GM19239 (cell line): ENCODE results near the gene NOTCH1.

Source experiments
- DNase-seq: peaks from one replicate; pipeline ENCODE4 v3.0.0; 2011; ENCODE audit warnings: low spot score; ENCODE audit not compliant: insufficient read length
- FAIRE-seq: peaks from 2 replicates; lab custom pipeline; 2011; peaks lifted over from hg19 to GRCh38; lab: Jason Lieb, UNC

The NOTCH1 gene

DNA sequence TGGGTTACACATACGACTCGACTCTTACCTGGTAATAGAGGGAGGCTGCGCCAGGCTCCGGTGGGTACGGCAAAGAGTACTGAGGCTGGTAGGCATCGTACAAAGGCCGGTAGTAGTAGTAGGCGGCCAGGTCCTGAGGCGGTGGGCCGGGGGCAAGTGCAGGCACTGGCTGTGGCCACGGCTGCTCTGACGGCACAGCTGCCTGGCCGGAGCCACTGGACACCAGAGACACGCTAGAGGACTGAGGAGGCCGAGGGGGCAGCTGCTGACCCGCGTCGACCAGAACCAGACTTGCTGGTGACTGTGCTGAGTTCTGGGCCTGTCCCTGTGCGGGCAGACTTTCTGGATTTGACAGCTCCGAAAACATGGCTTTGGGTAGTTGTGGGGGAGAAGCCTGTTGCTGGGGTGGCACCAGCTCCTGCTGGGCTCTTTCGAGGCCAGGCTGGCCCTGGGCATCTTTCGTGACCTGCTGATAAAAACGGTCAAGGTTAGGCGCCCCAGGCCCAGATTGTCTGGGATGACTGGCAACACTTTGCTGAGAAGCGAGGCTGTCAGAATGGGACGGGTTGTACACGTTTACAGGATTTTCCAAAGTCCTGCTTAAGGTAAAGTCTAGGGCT, 71.7 kb downstream of the NOTCH1 start:
- FAIRE-seq (no peak), DNase-seq (no peak)

DNA sequence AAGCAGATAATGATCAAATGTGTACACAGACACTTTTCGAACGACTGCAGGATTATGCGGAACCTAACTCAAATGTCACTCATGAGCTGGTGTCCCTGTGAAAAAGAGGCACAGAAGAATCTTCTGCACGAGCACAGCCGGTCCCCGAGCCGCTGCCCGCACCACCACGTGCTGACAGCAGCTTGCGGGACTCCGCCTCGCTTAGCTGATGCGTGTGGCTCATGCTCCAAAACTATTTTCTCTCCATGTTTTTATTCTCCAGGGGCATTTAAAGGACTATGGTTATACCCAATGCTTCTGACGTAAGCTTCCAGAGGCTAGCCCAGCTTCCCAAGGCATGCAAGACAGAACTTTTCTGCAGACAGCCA, 72.5 kb downstream of the NOTCH1 start:
- no peak for DNase-seq
- no peak for FAIRE-seq

DNA sequence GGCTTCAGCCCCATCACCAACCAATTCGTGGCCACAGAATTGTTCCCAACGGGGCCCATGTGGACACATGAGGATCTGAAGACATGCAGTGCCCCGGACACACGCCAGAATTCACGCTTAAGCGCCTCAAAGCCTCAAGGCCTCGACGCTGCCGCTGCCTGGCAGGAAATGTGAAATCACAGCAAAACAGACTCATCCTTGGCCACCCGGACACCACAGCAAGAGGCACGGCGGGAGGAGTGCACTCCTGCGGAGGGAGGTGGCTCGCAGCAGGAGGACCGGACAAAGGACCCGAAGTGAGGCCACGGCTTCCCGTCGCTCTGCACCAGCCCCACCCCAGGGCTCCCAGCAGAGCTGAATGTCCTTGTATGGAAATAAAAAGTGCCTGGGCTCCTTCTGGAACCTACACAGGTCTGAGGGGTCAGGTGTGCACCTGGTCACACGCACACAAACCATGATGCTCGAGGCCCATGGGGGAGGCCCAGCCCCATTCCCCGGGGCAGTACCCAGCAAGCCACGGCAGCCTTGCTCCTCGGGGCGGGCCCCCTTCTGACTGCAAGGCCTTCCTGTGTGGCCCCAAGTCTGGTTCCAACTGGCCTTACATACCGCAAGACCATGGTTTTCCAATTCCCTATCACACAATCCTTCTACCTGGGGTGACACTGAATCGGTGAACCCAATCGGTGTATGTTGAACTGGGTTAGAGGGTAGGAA, 73.1 kb downstream of the NOTCH1 start:
- DNase-seq (no peak), FAIRE-seq (no peak)

DNA sequence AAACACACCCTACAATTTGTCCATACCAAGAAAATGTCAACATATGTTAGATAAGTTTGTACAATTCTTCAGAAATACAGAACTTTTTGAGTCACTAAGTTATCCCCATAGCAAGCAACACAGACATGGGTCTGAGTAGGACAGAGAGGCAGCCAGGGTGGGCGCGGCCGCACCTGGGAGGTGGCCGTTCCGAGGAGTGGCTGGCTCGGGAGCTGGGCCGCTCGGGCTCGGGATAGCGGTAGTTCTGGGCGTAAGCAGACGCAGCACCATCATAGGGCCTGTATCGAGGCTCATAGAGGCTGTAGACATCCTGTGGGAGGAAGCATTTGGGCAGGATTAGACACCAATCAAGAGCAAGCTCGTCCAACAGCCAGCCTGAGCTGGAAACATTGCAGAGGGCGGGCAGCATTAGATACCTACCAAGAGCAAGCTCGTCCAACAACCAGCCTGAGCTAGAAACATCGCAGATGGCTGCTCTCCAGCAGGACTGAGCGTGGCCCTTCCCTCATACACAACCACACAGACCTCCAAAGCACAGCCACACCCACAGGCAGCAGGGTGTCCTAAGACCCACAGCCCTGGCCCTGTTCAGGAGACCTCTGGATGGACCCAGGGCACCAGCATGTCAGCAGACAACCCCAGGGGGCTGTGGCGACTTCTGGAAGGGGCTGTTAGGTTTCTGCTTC, 73.9 kb downstream of the NOTCH1 start:
- no peak for FAIRE-seq
- no peak for DNase-seq

DNA sequence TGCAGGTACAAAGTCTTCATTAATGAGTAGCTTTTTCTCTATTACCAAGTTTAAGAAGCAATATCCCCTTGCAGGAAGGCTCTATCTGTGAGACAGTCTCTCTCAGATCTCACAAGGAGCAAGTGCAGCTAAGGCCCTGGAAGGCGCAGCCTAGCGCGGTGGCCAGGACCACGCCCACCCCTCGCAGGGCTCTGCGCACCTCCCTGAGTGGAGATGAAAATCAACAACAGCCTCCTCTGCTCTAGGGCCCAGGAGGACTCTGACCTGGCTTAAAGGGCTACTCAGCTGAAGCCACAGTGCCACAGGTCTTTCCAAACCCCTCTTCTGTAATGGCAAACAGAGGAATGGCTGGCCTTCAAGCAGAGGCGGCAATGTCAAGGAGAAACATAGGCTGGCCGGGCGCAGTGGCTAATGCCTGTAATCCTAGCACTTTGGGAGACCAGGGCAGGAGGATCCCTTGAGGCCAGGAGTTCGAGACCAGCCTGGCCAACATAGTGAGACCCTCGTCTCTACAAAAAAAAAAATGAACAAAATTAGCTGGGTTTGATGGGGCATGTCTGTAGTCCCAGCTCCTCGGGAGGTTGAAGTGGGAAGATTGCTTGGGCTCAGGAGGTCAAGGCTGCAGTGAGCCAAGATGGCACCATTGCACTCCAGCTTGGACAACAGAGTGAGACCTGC, 74.9 kb downstream of the NOTCH1 start:
- FAIRE-seq (no peak), DNase-seq (no peak)

DNA sequence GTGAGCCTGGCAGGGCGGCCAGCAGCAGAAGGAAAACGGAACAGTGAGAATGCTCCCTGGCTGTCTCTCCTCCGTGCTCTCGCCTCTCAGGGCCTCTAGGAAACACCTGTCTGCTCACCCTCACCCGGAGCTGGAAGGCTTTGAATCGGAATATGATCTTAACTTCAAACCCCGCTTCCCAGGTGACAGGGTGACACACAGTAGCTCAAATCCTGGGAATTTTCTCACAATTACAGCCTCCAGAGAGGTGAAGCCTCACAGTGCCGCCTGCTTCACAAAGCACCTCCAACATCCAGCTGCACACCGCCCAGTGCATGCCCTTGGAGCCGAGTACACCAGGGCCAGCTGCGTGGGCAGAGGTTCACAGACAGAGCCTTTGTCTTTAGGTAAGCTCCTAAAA, 75.5 kb downstream of the NOTCH1 start:
- FAIRE-seq (no peak), DNase-seq (no peak)

DNA sequence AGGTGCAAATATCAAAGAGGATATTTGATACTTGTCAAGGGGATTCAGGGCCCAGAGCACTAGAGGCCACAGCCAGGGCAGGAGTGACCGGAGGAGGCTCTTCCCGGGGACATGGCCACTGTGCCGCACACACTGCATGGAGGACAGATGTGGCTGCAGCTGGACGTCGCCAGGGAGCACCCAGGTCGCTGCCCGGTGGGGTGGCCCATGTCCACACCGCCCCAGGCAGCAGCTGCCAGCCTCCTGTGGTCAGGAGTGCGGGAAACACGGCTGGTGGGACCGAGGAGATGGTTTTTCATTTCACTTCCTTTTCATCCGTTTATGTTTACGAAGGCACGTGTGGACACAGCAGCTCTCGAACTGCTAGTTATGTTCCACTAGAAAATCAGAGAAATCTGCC, 78.1 kb downstream of the NOTCH1 start:
- DNase-seq (no peak), FAIRE-seq (no peak)

DNA sequence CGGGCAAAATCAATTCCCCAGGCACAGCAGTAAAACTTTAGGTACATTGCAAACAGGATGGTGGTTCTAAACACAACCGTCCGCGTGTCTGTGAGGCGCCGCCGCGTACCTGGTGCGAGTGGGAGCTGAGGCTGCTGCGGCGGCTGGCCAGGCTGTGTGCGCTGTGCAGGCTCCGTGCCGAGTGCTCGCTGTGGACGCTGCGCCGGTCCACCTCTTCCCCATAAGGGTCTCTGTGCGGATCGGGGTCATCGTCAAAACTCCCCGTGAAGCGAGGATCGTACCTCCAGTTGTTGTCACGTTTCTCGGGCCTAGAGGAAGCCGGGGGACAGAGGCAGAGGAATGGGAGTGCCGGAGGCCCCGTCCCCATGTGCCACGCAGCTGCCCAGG, 79.7 kb downstream of the NOTCH1 start:
- DNase-seq: no peak
- no peak for FAIRE-seq

DNA sequence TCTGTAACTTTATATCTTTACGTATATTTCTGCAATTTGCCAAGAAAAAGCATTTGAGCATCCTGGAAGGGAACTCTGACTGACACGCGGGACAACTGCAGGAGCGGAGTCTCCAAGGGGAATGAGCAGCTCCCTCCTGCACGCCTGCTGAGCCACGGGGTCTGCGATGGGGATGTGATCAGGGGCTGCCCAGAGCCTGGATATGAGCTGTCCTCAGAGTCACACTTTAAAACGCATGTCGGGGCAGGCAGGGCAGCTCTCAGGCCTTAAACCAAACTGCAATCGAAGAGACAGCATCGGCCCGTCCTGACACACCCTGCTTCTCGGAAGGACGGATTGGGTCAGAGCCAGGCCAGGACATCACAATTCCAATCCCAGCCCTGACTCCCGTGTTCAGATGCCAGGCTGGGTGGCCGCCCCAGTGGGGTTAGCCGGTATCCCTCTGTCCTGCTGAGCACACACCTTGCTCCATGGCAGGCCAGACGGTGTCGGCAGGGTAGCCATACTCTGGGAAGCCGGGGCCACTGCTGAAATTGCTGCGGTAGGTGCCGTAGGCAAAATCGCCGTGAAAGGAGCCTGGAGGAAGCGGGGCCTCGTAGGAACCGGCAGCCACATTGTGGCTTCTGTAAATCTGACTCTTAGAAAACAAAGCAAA, 80.2 kb downstream of the NOTCH1 start:
- no peak for DNase-seq
- no peak for FAIRE-seq

DNA sequence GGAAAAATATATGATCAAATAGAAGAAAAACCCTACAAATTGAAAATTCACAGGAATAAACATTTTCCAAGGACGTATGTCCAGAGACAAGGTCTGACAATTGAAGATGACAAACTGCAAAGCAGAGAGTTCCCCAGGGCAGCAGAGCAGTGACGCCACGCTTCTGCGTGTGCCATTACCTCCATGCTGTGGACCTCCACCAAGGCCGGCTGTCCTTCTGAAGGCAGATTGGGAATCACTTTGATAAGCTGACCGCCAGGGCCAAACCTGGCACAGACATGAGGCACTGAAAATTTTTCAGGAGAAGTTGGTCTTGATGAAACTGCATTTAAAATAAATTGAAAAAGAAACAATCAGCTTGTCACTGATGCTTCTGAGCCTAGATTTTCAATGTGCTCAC, 81.6 kb downstream of the NOTCH1 start:
- DNase-seq (no peak), FAIRE-seq (no peak)

DNA sequence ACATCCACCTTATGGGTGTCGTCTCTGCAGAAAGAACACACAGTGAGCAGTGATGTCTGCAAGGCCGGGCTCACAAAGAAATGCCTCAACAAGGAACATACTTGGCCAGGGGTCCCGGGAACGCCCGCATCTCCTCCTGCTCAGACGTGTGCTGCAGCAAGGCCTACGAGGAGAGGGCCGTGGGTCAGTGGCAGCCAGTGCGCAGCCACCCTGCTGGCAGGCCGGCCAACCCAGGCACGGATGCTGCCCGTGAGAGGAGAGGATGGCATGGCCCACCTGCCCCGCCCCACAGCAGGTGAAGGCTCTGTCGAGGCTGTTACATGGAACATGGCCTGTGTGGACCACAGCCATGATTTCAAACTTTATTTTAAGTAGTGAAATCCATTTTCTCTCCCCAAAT, 82.3 kb downstream of the NOTCH1 start:
- no peak for FAIRE-seq
- DNase-seq: no peak

DNA sequence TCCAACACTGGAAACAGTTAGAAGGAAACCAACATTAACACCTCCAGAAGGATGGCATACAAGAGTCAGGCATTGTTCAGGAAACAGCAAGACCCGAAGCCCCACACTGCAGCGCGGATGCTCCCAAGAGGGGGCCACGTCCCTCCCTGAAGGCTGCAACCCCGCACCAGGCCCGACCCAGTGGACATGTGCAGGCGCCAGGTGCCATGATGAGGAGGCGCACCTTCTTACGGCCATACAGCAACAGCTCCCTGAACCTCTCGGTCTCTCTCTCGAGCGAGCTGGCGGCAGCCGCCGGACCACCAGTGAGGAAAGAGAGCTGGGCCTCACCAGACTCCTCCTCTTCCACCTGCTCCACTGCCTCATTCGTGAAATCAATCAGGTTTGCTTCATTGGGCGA, 83.2 kb downstream of the NOTCH1 start:
- FAIRE-seq (no peak), DNase-seq (no peak)

DNA sequence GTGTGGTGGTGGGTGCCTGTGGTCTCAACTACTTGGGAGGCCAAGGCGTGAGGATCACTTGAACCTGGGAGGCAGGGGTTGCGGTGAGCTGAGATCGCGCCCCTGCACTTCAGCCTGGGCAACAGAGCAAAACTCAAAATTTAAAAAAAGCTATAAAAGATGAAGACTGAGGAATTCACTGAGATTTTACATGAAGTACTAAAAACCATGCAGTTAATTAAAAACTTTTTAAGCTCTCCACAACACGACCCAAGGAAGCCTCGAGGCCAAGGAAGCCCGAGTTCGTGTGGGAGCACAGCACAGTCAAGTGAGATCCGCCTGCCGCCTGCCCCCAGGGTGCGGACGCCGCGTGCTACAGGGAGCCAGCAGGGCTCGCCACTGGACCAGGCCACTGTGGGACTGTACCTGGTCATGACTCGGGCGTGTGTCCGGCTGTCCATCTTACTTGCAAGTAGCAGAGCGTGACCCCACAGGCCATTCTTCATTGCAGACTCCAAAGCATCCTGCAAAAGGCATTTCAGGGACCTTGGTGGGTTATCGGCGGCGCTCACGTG, 85.0 kb downstream of the NOTCH1 start:
- no peak for FAIRE-seq
- DNase-seq: no peak

DNA sequence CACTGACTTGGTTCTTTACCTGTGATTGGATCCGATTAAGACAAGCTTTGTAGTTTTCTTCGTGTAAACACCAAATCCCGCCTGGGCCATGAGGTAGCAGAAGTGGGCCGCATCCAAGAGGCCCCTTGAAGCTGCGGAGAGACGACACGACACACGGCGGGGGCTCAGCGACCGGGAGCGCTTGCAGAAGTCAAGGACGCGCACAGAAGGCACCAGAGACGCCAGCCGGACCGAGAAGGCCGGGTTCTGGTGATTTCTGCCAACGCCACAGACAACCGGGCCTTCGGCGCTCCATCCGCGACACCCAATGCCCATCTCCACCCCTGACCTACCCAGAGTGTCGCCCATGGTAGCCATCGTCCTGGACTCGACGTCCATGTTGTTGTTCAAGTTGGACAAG, 86.4 kb downstream of the NOTCH1 start:
- FAIRE-seq (no peak), DNase-seq (no peak)

DNA sequence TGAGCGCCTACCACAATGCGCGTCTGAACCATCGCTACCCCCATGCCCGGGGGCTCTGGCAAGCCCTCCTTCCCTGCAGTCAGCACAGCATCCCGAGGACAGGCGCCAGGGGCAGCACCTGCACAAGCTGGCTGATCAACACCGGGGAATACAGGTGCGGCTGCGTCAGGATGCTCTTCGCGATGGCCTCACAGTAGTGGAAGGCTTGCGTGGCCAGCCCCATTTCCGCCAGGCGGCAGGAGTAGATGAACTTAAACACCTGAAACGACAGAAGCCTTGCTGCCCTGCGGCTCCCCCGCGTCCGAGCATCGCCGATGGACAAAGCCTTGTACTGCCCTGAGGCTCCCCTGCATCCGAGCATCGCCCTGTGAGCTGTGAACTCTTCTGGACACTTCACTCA, 88.5 kb downstream of the NOTCH1 start:
- FAIRE-seq (no peak), DNase-seq (no peak)

DNA sequence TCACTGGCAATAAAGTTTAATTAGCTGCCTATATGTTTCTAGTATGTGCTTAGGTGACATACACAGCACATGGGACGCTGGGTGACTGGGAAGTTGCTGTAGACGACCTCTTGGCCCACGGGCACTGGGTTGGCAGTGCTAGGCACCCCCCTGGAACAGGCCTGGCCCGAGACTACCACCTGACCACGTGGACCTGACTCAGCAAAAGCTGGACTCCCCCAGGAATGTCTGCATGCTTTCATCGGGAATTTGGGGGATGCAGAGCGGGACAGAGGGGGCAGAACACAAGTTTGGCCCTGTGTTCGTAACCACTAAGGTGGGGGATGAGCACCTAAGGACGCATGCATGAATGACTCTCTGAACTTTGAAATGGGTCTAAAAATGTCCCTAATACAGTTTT, 89.6 kb downstream of the NOTCH1 start:
- no peak for FAIRE-seq

DNA sequence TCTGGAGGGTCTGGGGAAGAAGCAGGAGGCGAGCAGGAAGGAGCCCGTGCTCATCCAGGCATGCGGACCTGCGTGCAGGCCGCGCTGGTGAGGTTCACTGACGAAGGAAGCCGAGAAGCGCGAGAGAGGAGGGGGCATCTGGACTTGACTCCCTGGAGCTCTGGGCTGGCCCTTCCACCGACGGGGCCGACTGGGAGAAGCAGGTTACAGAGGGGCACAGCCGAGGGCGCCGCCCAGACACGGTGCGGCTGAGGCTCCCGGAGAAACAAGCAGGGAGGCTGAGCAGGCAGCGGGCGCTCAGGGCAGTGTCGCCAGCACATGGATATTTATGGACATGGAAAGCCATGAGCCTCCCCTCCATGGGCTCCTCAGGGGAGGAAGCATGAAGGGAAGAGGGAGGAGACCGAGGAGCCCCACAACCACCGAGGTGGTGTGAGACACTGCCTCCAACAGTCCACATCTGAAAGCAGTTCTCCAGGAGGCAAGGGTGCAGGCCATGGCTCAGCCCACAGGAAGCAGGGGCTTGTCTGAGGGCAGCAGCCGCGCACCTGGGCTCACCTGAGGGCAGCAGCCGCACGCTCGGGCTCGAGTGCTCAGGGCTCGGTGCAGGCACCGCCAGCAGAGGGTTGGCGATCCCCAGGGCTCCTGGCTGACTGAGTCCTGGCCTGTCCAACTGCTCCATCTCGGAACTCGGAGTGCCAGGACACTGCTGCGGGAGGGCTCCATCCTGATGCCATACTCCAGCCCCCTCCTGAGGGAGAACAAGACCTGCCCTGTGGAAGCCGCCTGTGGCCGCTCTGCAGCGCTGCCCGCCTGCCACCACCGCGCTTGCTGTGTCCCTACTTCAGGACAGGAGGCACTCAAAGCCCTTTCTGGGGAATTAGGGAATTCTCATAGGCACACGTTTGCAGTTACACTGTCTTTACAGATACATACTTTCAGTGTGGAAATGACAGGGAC, 90.5 kb downstream of the NOTCH1 start:
- FAIRE-seq (no peak), DNase-seq (no peak)

More for the DNA sequence above, 89.6 kb downstream of the NOTCH1 start:
- no peak for DNase-seq

DNA sequence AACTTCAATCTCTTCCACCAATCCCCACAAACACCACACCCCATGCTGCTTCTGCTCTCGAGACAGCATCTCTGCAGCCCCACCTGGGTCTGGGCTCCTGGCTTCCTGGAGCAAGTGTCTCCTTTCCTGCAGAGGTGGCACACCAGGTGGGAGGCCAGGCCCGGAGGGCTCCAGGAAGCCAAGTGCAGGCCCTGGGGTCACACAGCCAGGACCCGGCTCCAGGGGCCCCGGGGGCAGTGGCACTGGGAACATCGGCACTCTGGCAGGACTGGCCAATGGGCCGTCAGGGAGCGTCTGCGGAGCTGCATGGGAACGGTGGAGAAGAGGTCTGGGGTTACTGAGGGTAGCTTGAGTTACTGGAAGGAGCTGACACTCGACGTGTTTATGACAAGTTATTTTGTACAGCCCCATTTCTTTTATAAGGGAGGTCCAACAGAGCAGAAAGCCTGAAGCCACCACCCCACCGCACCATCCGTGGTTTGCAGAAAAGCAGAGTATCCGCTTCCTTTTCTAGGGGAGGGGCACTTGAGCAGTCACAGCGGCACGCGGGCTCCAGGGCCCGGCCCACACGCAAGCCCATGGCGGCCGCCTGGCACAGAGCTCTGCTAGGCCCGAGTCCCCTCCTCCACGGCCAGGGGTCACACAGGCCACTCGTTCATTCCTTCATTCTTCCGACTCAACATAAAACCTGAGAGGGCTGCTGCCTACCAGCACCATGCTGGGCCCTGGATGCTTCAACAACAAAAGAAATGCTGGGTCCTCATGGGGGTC, 91.6 kb downstream of the NOTCH1 start:
- FAIRE-seq (no peak), DNase-seq (no peak)

DNA sequence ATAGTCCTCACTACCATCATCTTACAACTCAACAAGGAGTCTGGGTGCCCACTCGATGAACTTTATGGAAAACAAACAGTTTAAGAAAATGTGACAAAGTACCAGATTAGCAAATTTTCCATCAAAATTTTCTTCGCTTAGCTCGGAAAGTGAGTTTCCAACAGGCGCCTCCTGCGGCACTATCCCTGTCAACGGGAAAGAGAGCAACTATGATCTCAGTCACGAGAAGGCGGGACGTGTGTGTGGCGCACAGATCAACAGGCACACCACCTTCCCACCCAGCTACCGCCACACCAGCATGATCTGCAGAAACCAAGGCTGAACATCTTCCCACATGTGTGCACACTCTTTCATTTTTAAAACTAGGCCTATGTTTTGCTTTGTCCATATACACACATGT, 92.5 kb downstream of the NOTCH1 start:
- DNase-seq: no peak
- no peak for FAIRE-seq
